Activated gamma-delta T cell (primary cell): ENCODE results near the gene ADGRF1.
"Not testable (repeated sequence)": the region's sequence is repeated elsewhere in the genome, so short reads cannot be mapped to it uniquely, and the experiment has no call there.

ENCODE experiments used
- DNase-seq: peaks from one replicate; lab custom pipeline; 2025; lab: John Stamatoyannopoulos, UW
- total RNA-seq, 2 donors: gene quantifications; one replicate each; lab custom pipeline; 2026; lab: John Stamatoyannopoulos, UW

Gene ADGRF1
- total RNA-seq, result 0 reads per million in 2 donors

DNA sequence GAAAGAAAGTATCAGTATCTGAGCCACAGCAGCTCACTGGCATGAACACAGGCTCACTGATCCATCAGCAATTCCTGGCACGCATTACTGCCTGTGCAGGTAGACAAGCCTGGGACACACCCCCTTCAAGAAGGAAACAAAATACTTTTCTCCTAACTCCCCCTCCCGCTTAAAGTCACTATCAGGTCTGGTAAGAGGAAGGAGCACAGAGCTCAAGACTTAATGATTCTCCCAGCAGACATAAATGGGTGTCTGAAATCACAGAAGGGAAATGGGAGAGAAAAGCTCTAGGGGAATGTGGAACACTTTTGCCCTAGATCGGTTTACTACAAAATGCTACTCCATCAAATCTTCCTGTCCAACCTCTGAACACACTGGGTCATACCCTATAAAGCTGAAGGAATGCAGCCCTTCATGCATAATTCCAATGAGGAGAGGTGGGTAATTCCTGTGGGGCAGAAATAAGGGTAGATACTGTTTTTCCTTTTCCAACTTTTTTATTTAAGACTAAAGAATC lies at the start of gene ADGRF1:
ADGRF1 (minus strand) TSS at position 58 of the 517 bp plus-strand sequence. CDS start 13,271 bp downstream, outside the sequence.
- no peak for DNase-seq

- DNase-seq, result no peak
Observed at GRCh38 chr6:47090881-47091280, 48.7 kb upstream of the ADGRF1 start.

DNA sequence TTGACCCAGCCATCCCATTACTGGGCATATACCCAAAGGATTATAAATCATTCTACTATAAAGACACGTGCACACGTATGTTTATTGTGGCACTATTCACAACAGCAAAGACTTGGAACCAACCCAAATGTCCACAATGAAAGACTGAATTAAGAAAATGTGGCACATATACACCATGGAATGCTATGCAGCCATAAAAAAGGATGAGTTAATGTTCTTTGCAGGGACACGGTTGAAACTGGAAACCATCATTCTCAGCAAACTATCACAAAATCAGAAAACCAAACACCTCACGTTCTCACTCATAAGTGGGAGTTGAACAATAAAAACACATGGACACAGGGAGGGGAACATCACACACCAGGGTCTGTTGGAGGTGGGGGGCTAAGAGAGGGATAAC lies 47.3 kb upstream of the ADGRF1 start:
- DNase-seq, result not testable (repeated sequence)

DNA sequence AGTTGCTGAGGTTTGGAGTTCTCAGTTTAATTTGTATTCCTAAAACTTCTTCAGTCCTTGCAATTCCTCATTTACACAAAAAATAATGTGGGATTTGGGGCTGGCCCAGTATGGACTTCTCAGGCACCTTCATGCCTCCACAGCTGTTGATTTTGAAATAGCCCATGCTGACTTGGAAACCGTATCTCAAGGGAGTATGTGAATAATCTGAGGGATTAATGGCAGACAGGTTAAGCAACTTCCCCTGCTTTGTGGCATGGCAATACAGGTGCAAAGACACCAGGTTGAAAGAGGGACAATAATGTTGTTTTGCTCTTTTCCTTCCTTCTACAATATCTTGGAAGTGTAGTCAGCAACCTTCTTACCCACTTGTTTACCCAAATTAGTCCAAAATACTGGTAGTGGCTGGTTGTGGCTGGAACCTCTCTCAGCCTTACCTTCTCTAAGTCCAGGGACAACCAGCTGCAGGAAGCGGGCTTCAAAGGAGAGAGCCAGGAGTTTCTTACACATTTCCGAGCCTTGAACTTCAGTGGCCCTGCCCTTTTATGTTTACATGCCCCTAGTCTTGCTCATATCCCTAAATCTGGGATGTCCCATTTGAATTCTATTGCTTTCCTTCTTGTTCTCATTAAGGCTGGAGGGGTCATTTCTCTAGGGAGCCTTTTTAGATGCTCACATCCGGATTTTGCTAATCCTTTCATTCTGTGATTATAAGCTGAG lies 44.1 kb upstream of the ADGRF1 start:
- no peak for DNase-seq

GRCh38 chr6:47084610-47085009 lies 42.5 kb upstream of the ADGRF1 start:
- no peak for DNase-seq

DNA sequence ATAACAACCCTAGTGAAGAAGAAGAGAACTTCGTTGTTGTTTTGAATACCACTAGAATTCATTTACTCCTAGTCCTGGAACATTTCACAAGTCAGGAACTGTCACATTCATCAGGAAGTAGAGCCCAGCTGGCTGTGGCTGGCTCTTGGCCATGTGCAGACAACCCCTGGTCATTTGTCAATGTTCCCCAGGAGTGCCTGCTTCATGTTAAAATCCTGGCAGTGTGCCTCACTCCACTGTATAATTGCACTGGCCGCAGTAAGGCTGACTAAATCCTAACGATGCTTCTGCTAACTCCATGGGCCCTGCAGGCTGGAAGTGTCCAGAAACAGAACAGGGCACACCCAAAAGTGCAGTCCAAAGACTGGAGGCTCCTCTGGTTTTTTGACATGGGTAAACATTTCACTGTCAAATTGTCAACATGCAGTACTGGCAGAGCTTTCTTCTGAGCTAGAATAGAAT lies 41.5 kb upstream of the ADGRF1 start:
- no peak for DNase-seq

GRCh38 chr6:47080083-47080596 lies 38.0 kb upstream of the ADGRF1 start:
- no peak for DNase-seq

GRCh38 chr6:47079638-47080037 lies 37.5 kb upstream of the ADGRF1 start:
- no peak for DNase-seq

DNA sequence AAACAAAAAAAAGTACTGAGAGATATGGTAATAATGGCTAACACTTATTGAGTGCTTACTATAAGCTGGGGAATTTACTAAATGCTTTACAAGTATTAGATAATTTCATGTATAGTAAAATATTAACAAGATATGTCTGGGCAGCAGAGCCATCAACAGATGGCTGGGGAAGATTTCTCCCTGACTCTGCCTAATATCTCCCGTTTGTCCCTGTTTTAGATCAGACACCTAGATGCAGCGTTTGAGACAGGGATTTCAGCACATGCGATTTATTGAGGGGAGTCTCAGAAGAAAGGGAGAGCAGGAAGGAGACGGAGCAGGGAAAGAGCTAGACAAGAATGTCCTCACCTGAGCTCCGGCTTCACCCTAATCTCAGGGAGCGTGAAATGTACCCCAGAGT lies 36.9 kb upstream of the ADGRF1 start:
- DNase-seq, result no peak

GRCh38 chr6:47076422-47077344 lies 34.6 kb upstream of the ADGRF1 start:
- no peak for DNase-seq

- DNase-seq, result no peak
Observed at GRCh38 chr6:47075741-47076421, 33.7 kb upstream of the ADGRF1 start.

GRCh38 chr6:47075168-47075567 lies 33.0 kb upstream of the ADGRF1 start:
- DNase-seq, result no peak

DNA sequence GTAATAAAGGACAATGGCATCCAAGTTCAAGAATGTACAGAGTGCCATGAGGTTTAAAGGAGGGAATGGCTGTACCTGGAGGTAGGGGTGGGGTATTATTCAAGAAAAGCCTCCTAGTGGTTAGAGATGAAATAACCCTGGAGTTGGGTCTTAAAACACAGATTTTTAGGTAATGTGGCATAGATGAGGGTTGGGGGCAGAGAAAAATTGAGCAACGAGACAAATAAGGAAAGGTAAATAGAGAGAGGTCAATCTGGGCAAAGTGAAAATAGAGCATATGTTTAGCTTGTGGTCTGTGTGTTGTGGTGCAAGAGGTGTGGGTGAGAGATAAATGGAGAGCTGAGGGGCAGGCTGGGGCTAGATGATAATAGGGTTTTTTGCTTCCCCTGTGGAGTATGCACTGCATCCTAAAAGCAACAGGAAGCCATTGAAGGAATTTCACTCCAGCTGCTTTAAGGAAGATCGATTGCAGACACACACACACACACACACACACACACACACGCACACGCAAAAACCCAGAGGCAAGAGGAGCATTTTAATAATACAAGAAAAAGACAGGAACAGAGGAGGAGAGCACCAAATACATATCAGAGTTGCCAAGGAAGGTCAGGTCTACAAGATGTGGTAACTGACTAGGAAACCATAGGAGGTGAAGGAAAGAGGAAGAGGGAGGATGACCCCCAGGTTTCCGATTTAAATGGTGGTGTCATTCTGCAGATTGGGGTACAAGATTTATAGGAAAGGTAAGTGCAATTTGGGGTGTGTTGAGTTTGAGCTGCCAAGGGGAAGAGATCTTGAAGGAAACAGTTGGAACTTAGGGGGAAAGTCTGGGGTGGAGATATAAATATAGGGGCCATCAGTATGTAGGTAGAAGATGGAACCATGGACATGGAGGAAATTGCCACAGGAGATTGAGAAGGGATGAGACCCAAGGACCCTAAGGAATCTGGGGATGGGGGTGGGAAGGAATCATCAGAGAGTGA lies 31.3 kb upstream of the ADGRF1 start:
- no peak for DNase-seq

GRCh38 chr6:47072667-47073066 lies 30.5 kb upstream of the ADGRF1 start:
- no peak for DNase-seq

DNA sequence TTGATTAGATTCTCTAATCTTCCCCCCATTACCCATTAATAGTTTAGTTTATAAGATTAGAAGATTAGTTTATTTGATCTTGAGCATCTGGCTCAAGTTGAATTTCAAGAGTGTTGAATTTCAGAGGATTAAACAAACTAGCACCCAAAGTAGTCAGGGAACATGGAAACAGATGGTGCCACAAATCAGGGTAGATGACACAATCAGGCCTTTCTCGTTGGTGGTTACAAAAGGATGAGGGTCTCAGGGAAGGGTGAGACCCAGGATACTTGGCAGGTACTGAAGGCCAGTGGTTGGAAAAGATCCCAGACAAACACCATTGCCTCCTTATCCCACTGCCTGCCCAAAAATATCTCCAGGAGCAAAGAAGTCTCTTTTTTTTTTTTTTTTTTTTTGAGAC lies 29.5 kb upstream of the ADGRF1 start:
- DNase-seq, result no peak

GRCh38 chr6:47070461-47070860 lies 28.3 kb upstream of the ADGRF1 start:
- DNase-seq, result no peak

DNA sequence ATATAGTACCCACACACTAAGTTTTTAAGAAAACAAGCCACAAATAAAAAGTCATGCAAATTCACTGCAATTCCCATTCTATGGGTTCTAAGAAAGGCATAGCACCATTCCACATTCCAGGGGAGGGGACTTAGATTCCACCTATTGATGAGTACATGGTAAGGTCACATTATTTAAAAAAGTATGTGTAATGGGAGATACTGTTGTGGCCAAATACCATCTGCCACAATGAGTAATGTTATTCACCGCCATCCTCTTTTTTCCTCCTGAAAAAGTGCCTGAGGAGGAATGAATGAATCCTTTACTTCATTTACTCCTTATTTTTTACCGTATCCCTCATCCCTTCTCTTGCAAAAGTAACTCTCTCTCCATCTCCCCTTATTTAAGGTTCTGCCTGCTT lies 27.0 kb upstream of the ADGRF1 start:
- no peak for DNase-seq

GRCh38 chr6:47066418-47066817 lies 24.3 kb upstream of the ADGRF1 start:
- no peak for DNase-seq

DNA sequence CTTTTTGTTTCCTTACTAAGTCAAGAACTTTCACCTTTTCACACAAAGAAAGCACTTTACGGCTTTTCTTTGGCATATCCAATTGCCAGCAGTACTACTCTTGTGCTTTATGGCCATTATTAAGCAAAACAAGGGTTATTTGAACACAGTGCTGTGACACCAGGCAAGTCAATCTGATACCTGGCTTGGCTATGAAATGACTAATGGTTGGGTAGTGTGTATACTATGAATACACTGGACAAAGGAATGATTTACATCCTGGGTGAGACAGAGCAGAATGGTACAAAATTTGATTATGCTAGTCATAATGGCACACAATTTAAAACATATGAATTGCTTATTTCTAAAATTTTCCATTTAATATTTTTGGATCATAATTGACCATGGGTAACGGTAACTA lies 22.1 kb upstream of the ADGRF1 start:
- no peak for DNase-seq

GRCh38 chr6:47062346-47062745 lies 20.2 kb upstream of the ADGRF1 start:
- DNase-seq, result no peak
